OCI-LY7 (cell line): ENCODE measurements around the gene TGFBI. TPM values are rescaled to one million over a fixed set of nuclear protein-coding genes. Genes with fewer than 3 reads are reported as not detected.

ENCODE experiments used
- BruUV-seq: library from RNA; stranded (reverse); fragments of 400-500 nt; replicated peaks from 2 replicates; lab custom pipeline; 2021; lab: Mats Ljungman, UMichigan
- CTCF ChIA-PET: fragments of 300-600 bp; sonication (Branson Sonifier 250); formaldehyde crosslinking; loops from one replicate; lab custom pipeline; 2022; ENCODE audit warnings: antibody characterized with exemption; ENCODE audit not compliant: unreplicated experiment; lab: Charles Lee
- POLR2A ChIA-PET: fragments of 300-600 bp; sonication (Branson Sonifier 250); formaldehyde crosslinking; loops from one replicate; lab custom pipeline; 2022; ENCODE audit warnings: antibody characterized with exemption; lab: Charles Lee
- DNase-seq: peaks from one replicate; pipeline ENCODE4 v3.0.0-alpha.2; 2015; ENCODE audit warnings: low spot score
- H2AFZ ChIP-seq: fragments of 200-600 bp; sonication (generic), shearing (Covaris generic); 2 replicates; pipeline ENCODE4 v1.6.1; 2014; ENCODE audit warnings: mild to moderate bottlenecking, antibody characterized with exemption, low read length, moderate library complexity
- H3K27ac ChIP-seq: fragments of 200-600 bp; sonication (generic); 2 replicates; pipeline ENCODE4 v1.5.1; 2014; ENCODE audit warnings: mixed run types, low read depth, mild to moderate bottlenecking, moderate library complexity, low read length, inconsistent platforms; ENCODE audit not compliant: poor library complexity, severe bottlenecking
- H3K36me3 ChIP-seq: fragments of 200-600 bp; sonication (generic); 2 replicates; pipeline ENCODE4 v1.6.1; 2014; ENCODE audit warnings: mild to moderate bottlenecking, antibody characterized with exemption, low read length, moderate library complexity, mixed read lengths; ENCODE audit not compliant: insufficient read depth
- H3K4me1 ChIP-seq: fragments of 200-600 bp; sonication (generic); 2 replicates; pipeline ENCODE4 v1.5.1; 2014; ENCODE audit warnings: mild to moderate bottlenecking, low read length; ENCODE audit not compliant: insufficient read depth, poor library complexity, severe bottlenecking
- H3K4me2 ChIP-seq: fragments of 200-600 bp; sonication (generic); 2 replicates; pipeline ENCODE4 v1.6.1; 2014; ENCODE audit warnings: mild to moderate bottlenecking, low read length
- H3K4me3 ChIP-seq: fragments of 200-600 bp; sonication (generic); 2 replicates; pipeline ENCODE4 v1.5.1; 2014; ENCODE audit warnings: mild to moderate bottlenecking, low read depth, low read length; ENCODE audit not compliant: poor library complexity, severe bottlenecking
- H3K79me2 ChIP-seq: fragments of 200-600 bp; sonication (generic); 2 replicates; pipeline ENCODE4 v1.6.1; 2016; ENCODE audit warnings: low read depth, mild to moderate bottlenecking, low read length, moderate library complexity, mixed read lengths; ENCODE audit not compliant: insufficient read depth
- H3K9me2 ChIP-seq: fragments of 200-600 bp; sonication (generic); 2 replicates; pipeline ENCODE4 v1.6.1; 2016; ENCODE audit warnings: mild to moderate bottlenecking, low read length, mixed read lengths; ENCODE audit not compliant: insufficient read depth
- H3K9me3 ChIP-seq: fragments of 200-600 bp; sonication (generic); 2 replicates; pipeline ENCODE4 v1.6.1; 2014; ENCODE audit warnings: mild to moderate bottlenecking, mixed run types, low read length, mixed read lengths
- H4K20me1 ChIP-seq: fragments of 200-600 bp; sonication (generic); 2 replicates; pipeline ENCODE4 v1.6.1; 2014; ENCODE audit warnings: mild to moderate bottlenecking, antibody characterized with exemption, low read length, moderate library complexity, mixed read lengths; ENCODE audit not compliant: insufficient read depth
- CTCF ChIP-seq: fragments of 200-600 bp; sonication (generic); conservative IDR thresholded peaks from 2 replicates; pipeline ENCODE4 v1.5.1; 2014; ENCODE audit warnings: mild to moderate bottlenecking, antibody characterized with exemption, low read length, moderate library complexity, mixed read lengths
- EZH2phosphoT487 ChIP-seq: fragments of 200-600 bp; sonication (generic); IDR thresholded peaks from 2 replicates; pipeline ENCODE4 v1.6.1; 2018; ENCODE audit warnings: low read depth, borderline replicate concordance, mild to moderate bottlenecking, mixed run types, antibody characterized with exemption, low read length, moderate library complexity, mixed read lengths
- intact Hi-C: fragments of 100-400 bp; cut with micrococcal nuclease; formaldehyde crosslinking; loops from one replicate; pipeline ENCODE4 v1.10.0; 2022; ENCODE audit not compliant: unreplicated experiment
- total RNA-seq, 2 experiments: library from RNA; depleted of rRNA in 1 of 2; stranded (reverse); fragments of >200 nt in 1 of 2; shearing (Covaris generic) in 1 of 2; gene quantifications; 2 replicates each; pipeline ENCODE4 v1.2.3, GENCODE V29; 2014 to 2022

The TGFBI gene
- total RNA-seq, 2 experiments from 2014 or later, result not detected

- Histone ChIP-seq H2AFZ (no peak overlapping the region), H3K79me2 (no peaks in the 10 kb centered on the region), H3K4me1 (peaks cover 78% of the 10 kb centered on the region), H3K4me3 (no peak overlapping the region), H3K9me2 (no peaks in the 10 kb centered on the region), H4K20me1 (no peaks in the 10 kb centered on the region), H3K4me2 (no peak overlapping the region), H3K36me3 (peaks cover 3% of the 10 kb centered on the region; the same call in 1 of the 2 replicates), H3K9me3 (0 out of 2 replicates have a peak, but pooled peaks cover 5% of the 10 kb centered on the region), H3K27ac (no peak overlapping the region)
- no TSS peak for BruUV-seq
- intact Hi-C loops, result no loop called here
- POLR2A ChIA-PET, result interaction anchor here (0.7 kb wide), 1 partner anchor 11 kb away, joined by 4 read pairs; no protein-coding TSS in a partner anchor
- DNase-seq, result no peak
- CTCF ChIA-PET, result interaction anchor here (1.2 kb wide), 1 partner anchor 21 kb away, joined by 3 read pairs; no protein-coding TSS in a partner anchor
- TF ChIP-seq CTCF (no peak), EZH2phosphoT487 (no peak)
Measured at GRCh38 chr5:136038635-136039034, 9.8 kb downstream of the TGFBI start.

- H3K4me2 ChIP-seq, result no peak overlapping the region
- H4K20me1 ChIP-seq, result no peaks in the 10 kb centered on the region
- no peak overlapping the region for H3K27ac ChIP-seq
- intact Hi-C loops, result no loop called here
- H3K4me3 ChIP-seq, result no peak overlapping the region
- H3K9me3 ChIP-seq, result 0 out of 2 replicates have a peak, but pooled peaks cover 5% of the 10 kb centered on the region
- no TSS peak for BruUV-seq
- H2AFZ ChIP-seq, result no peak overlapping the region
- H3K4me1 ChIP-seq, result peaks cover 74% of the 10 kb centered on the region
- ChIA-PET POLR2A (interaction anchor here (0.7 kb wide), 1 partner anchor 11 kb away, joined by 4 read pairs; no protein-coding TSS in a partner anchor), CTCF (interaction anchor here (1.2 kb wide), 1 partner anchor 21 kb away, joined by 3 read pairs; no protein-coding TSS in a partner anchor)
- peaks cover 3% of the 10 kb centered on the region; the same call in 1 of the 2 replicates for H3K36me3 ChIP-seq
- no peaks in the 10 kb centered on the region for H3K79me2 ChIP-seq
- no peaks in the 10 kb centered on the region for H3K9me2 ChIP-seq
- TF ChIP-seq EZH2phosphoT487 (no peak), CTCF (no peak)
- DNase-seq, result no peak
Measured at GRCh38 chr5:136039202-136039601, 10.4 kb downstream of the TGFBI start.
